ENCODE results near the gene ANKRD27. TPM values are rescaled to one million over a fixed set of nuclear protein-coding genes. Genes with fewer than 3 reads are reported as not detected.
"Not testable (repeated sequence)": the region's sequence is repeated elsewhere in the genome, so short reads cannot be mapped to it uniquely, and the experiment has no call there.

The ANKRD27 gene
- total RNA-seq, 1 experiment from 2014 or later, result 55.5 TPM

DNA sequence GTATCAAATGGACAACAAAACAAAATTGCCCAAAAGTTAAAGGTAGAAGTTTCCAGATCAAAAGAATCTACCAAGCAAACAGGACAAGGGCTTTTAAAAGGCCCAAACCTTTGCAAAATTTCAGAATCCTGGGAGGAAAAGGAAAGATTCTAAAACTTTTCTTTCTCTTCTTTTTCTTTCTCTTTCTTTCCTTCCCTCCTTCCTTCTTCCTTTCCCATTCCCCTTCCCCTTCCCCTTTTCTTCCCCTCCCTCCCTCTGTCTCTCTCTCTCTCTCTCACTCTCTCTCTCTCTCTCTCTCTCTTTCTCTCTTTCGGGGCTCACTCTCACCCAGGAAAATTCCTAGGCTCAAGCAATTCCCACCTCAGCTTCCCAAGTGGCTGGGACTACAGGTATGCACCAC, 98.2 kb downstream of the ANKRD27 start:
- Histone ChIP-seq H2AFZ (no peak overlapping the region), H3K27me3 (ENCODE audit: insufficient read depth, low read depth) (peaks cover 11% of the 10 kb centered on the region; the same call in 1 of the 2 replicates), H3K4me3 (no peak overlapping the region), H3K9me2 (ENCODE audit: insufficient read depth) (no peaks in the 10 kb centered on the region), H3K4me1 (replicated peaks; ENCODE audit: insufficient read depth) (no peaks in the 10 kb centered on the region), H3K79me2 (ENCODE audit: low read depth) (peaks cover 4% of the 10 kb centered on the region; the same call in 1 of the 2 replicates), H3K4me2 (no peak overlapping the region), H3K9me3 (ENCODE audit: insufficient read depth, low read depth) (no peaks in the 10 kb centered on the region), H3F3A (ENCODE audit: insufficient read depth, low read depth) (no peaks in the 10 kb centered on the region), H3K36me3 (ENCODE audit: low read depth) (no peaks in the 10 kb centered on the region), H4K20me1 (ENCODE audit: insufficient read depth) (no peaks in the 10 kb centered on the region), H3K27ac (no peak overlapping the region)
- no peak for DNase-seq
- TF ChIP-seq EZH2 (IDR thresholded peaks at IDR 0.05; ENCODE audit: low read depth), result no peak
- TF ChIP-seq, protein P1, sequence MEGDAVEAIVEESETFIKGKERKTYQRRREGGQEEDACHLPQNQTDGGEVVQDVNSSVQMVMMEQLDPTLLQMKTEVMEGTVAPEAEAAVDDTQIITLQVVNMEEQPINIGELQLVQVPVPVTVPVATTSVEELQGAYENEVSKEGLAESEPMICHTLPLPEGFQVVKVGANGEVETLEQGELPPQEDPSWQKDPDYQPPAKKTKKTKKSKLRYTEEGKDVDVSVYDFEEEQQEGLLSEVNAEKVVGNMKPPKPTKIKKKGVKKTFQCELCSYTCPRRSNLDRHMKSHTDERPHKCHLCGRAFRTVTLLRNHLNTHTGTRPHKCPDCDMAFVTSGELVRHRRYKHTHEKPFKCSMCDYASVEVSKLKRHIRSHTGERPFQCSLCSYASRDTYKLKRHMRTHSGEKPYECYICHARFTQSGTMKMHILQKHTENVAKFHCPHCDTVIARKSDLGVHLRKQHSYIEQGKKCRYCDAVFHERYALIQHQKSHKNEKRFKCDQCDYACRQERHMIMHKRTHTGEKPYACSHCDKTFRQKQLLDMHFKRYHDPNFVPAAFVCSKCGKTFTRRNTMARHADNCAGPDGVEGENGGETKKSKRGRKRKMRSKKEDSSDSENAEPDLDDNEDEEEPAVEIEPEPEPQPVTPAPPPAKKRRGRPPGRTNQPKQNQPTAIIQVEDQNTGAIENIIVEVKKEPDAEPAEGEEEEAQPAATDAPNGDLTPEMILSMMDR (conservative IDR thresholded peaks at IDR 0.05), result no peak
- intact Hi-C loops (cut with micrococcal nuclease; ENCODE audit: unreplicated experiment), result no loop called here
- POLR2A ChIA-PET (ENCODE audit: unreplicated experiment), result no interaction called here
- CTCF ChIA-PET, result no interaction called here
- no TSS peak for BruUV-seq (replicated peaks)

DNA sequence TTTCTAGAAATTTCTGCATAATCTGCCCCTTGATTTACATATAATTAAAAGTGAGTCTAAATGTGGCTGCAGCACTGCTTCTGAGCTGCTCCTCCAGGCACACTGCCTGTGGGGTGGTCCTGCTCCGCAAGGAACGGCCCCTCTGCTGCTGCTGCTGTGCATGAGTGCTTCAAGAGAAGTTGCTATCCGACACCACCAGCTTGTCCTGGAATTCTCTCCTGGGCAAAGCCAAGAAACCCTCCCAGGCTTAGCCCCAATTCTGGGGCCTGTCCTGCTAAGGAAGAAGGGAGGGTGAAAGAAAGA, 101.5 kb downstream of the ANKRD27 start:
- Histone ChIP-seq H3K4me2 (no peak overlapping the region), H3K4me1 (replicated peaks; ENCODE audit: insufficient read depth) (no peaks in the 10 kb centered on the region), H4K20me1 (ENCODE audit: insufficient read depth) (no peaks in the 10 kb centered on the region), H3K27ac (no peak overlapping the region), H3K9me3 (ENCODE audit: insufficient read depth, low read depth) (no peaks in the 10 kb centered on the region), H3K9me2 (ENCODE audit: insufficient read depth) (no peaks in the 10 kb centered on the region), H2AFZ (no peak overlapping the region), H3F3A (ENCODE audit: insufficient read depth, low read depth) (no peaks in the 10 kb centered on the region), H3K27me3 (ENCODE audit: insufficient read depth, low read depth) (peaks cover 19% of the 10 kb centered on the region), H3K4me3 (no peak overlapping the region), H3K79me2 (ENCODE audit: low read depth) (no peaks in the 10 kb centered on the region), H3K36me3 (ENCODE audit: low read depth) (no peaks in the 10 kb centered on the region)
- ChIA-PET POLR2A (ENCODE audit: unreplicated experiment) (no interaction called here), CTCF (no interaction called here)
- no peak for DNase-seq
- intact Hi-C loops (cut with micrococcal nuclease; ENCODE audit: unreplicated experiment), result loop anchor here (5.0 kb wide), 2 partner anchors 1891 to 1906 kb away; no protein-coding TSS in a partner anchor
- no TSS peak for BruUV-seq (replicated peaks)
- TF ChIP-seq EZH2 (IDR thresholded peaks at IDR 0.05; ENCODE audit: low read depth), result no peak
- TF ChIP-seq, protein P1 (conservative IDR thresholded peaks at IDR 0.05), result no peak

DNA sequence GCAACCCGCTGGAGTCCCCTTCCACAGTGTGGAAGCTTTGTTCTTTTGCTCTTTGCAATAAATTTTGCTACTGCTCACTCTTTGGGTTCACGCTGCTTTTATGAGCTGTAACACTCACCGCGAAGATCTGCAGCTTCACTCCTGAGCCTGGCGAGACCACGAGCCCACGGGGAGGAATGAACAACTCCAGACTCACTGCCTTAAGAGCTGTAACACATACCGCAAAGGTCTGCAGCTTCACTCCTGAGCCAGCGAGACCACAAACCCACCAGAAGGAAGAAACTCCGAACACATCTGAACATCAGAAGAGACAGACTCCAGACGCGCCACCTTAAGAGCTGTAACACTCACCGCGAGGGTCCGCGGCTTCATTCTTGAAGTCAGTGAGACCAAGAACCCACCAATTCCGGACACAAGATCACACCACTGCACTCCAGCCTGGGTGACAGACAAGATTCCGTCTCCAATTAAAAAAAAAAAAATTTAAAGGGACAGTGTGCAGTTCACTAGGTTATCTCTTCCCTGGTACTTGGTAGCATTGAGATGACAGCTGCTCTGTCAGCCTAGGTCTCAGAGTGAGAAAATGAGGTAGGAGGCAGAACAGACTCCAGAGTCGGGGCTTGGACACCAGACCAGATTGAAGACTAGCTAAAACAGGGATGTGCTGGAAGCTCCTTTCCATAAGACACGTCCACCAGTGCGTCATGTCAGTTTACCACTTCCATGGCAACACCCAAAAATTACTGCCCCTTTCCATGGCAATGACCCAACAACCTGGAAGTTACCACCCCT, 102.1 kb downstream of the ANKRD27 start:
- H3K36me3 ChIP-seq (ENCODE audit: low read depth); CTCF ChIA-PET; H3K9me3 ChIP-seq (ENCODE audit: insufficient read depth, low read depth); H3K27ac ChIP-seq; BruUV-seq (replicated peaks); H4K20me1 ChIP-seq (ENCODE audit: insufficient read depth); H3K4me1 ChIP-seq (replicated peaks; ENCODE audit: insufficient read depth); H3K79me2 ChIP-seq (ENCODE audit: low read depth); H2AFZ ChIP-seq; H3K9me2 ChIP-seq (ENCODE audit: insufficient read depth); POLR2A ChIA-PET (ENCODE audit: unreplicated experiment); DNase-seq; H3K4me2 ChIP-seq; H3K4me3 ChIP-seq; H3F3A ChIP-seq (ENCODE audit: insufficient read depth, low read depth): not testable (repeated sequence)
- H3K27me3 ChIP-seq (ENCODE audit: insufficient read depth, low read depth), result peaks cover 24% of the 10 kb centered on the region
- intact Hi-C loops (cut with micrococcal nuclease; ENCODE audit: unreplicated experiment), result loop anchor here (5.0 kb wide), 2 partner anchors 1891 to 1906 kb away; no protein-coding TSS in a partner anchor

DNA sequence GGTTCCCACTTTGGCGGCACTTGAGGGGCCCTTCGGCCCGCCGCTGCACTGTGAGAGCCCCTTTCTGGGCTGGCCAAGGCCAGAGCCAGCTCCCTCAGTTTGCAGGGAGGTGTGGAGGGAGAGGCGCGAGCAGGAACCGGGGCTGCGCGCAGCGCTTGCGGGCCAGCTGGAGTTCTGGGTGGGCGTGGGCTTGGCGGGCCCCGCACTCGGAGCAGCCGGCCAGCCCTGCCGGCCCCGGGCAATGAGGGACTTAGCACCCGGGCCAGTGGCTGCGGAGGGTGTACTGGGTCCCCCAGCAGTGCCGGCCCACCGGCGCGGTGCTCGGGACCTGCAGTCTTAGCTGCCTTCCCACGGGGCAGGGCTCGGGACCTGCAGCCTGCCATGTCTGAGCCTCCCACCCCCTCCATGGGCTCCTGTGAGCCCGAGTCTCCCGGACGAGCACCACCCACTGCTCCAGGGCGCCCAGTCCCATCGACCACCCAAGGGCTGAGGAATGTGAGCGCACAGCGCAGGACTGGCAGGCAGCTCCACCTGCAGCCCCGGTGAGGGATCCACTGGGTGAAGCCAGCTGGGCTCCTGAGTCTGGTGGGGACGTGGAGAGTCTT, 103.4 kb downstream of the ANKRD27 start:
- H2AFZ ChIP-seq; H3F3A ChIP-seq (ENCODE audit: insufficient read depth, low read depth); H3K9me3 ChIP-seq (ENCODE audit: insufficient read depth, low read depth); H3K36me3 ChIP-seq (ENCODE audit: low read depth); BruUV-seq (replicated peaks); H3K4me2 ChIP-seq; H3K4me1 ChIP-seq (replicated peaks; ENCODE audit: insufficient read depth); POLR2A ChIA-PET (ENCODE audit: unreplicated experiment); H3K27ac ChIP-seq; DNase-seq; H4K20me1 ChIP-seq (ENCODE audit: insufficient read depth); H3K4me3 ChIP-seq; H3K79me2 ChIP-seq (ENCODE audit: low read depth); H3K9me2 ChIP-seq (ENCODE audit: insufficient read depth): not testable (repeated sequence)
- H3K27me3 ChIP-seq (ENCODE audit: insufficient read depth, low read depth), result peaks cover 37% of the 10 kb centered on the region
- intact Hi-C loops (cut with micrococcal nuclease; ENCODE audit: unreplicated experiment), result loop anchor here (2.0 to 5.0 kb wide), 3 partner anchors 283 to 1904 kb away; no protein-coding TSS in a partner anchor
- CTCF ChIA-PET, result interaction anchor here (0.8 kb wide), 1 partner anchor 353 kb away, joined by 6 read pairs; no protein-coding TSS in a partner anchor

All from PC-9 (cell line).